ENCODE results near the gene TBC1D7.

DNA sequence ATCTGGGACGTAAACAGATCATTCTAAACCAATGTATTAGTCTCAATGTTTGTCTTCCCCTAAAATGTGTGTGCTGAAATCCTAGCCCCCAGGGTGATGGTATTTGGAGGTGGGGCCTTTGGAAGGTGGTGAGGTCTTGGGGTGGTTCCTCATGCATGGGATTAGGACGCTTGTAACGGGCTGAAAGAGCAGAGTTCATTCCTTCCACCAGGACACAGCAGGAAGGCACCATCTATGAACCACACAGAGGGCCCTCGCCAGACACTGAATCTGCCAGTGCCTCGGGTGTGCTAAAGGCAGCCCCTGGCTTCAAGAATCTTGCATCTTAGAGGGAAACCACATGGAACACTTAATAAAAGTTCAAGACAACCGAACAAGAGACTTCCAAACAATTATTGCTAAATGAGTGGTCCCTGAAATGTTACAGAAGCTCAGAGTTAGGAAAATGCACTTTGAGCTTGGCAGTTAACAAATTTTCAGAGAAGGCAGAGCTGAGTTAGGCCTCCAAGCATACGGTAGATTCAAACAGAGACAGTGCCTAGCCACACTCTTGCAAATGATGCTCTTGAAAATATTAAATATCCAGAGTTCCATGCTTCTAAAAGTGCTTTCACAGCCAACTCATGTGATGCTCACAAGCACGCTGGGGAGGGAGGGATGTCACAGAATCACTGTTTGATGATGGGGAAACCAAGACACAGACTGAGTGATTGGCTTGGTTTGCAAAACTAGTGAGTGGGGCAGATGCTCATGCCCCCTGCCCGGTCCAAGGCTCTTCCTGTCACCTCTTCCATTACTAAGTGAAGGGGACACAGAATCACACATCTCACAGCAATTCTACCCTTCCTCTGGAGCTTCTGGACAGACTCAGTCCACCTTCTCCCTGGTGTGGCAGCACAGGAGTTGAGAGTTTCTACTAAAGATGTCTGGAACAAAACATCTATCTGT lies 27.4 kb downstream of the TBC1D7 start:
- TF ChIP-seq, protein P1, sequence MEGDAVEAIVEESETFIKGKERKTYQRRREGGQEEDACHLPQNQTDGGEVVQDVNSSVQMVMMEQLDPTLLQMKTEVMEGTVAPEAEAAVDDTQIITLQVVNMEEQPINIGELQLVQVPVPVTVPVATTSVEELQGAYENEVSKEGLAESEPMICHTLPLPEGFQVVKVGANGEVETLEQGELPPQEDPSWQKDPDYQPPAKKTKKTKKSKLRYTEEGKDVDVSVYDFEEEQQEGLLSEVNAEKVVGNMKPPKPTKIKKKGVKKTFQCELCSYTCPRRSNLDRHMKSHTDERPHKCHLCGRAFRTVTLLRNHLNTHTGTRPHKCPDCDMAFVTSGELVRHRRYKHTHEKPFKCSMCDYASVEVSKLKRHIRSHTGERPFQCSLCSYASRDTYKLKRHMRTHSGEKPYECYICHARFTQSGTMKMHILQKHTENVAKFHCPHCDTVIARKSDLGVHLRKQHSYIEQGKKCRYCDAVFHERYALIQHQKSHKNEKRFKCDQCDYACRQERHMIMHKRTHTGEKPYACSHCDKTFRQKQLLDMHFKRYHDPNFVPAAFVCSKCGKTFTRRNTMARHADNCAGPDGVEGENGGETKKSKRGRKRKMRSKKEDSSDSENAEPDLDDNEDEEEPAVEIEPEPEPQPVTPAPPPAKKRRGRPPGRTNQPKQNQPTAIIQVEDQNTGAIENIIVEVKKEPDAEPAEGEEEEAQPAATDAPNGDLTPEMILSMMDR (IDR thresholded peaks at IDR 0.05): no peak
- TF ChIP-seq POLR2A (IDR thresholded peaks at IDR 0.05) (no peak), POLR2AphosphoS5 (IDR thresholded peaks at IDR 0.05) (no peak)

Measured in suprapubic skin (tissue), 4 donors.